Measurements from ENCODE around the gene YARS2.

YARS2 gene

DNA sequence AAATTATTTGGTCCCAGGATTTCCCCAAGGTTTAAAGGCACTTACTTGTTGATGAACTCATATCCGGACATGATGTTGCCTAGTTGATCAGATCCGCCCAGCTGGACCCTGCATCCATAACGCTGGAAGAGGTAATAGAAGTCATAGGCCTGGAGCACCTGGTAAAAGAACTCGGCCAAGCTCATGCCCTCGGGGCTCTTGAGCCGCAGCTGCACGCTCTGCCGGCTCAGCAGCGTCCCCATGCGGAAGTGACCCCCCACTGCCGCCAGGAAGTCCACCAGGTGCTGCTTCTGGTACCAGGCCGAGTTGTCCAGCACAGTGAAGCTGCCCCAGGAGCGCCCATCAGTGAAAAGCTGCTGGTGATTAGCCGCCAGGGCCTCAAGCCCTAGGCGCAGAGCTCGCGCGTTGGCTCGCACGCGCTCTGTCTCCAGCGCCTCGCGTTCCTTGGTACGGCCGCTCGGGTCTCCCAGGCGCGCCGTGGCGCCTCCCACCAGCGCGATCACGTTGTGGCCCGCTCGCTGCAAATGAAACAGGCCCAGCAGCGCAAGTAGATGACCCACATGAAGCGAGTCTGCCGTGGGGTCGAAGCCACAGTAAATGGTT, 545 bp downstream of the YARS2 start:
- H3K4me3 ChIP-seq (ENCODE audit: low read depth, low read length), result peak overlapping the region; percentile 100
- TF ChIP-seq CTCF (IDR thresholded peaks at IDR 0.05; ENCODE audit: low read depth, low read length), result peak; percentile 89
- peak; percentile 79 for DNase-seq (ENCODE audit: low read depth, low spot score)
- in situ Hi-C loops (cut with HindIII; ENCODE audit: low sequenced_read_pairs), result no loop called here

GRCh38 chr12:32754111-32754510, 1.6 kb downstream of the YARS2 start:
- in situ Hi-C loops (cut with HindIII; ENCODE audit: low sequenced_read_pairs), result no loop called here
- no peak for TF ChIP-seq CTCF (IDR thresholded peaks at IDR 0.05; ENCODE audit: low read depth, low read length)
- DNase-seq (ENCODE audit: low read depth, low spot score), result no peak
- H3K4me3 ChIP-seq (ENCODE audit: low read depth, low read length), result peak overlapping the region; percentile 100

DNA sequence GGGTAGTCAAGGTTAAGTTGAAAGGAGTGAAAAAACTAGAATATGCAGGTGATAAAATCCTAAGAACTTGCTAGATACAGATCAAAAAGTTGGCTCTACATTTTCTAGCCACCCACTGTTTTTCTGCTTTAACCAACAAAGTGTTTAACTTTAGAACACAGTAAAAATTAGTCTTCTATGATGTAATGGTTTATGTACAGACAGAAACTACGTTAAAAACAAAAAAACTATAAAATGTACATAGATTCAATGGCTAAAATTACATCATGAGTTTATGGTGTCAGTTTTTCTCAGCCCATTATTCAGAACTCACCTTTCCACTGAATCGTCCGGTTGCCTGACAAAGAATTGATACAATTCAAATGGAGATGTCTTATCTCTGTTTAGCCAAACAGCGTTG, 2.1 kb downstream of the YARS2 start:
- in situ Hi-C loops (cut with HindIII; ENCODE audit: low sequenced_read_pairs), result no loop called here
- no peak for DNase-seq (ENCODE audit: low read depth, low spot score)
- H3K4me3 ChIP-seq (ENCODE audit: low read depth, low read length), result no peak overlapping the region
- no peak for TF ChIP-seq CTCF (IDR thresholded peaks at IDR 0.05; ENCODE audit: low read depth, low read length)

GRCh38 chr12:32743264-32743663, 12.4 kb downstream of the YARS2 start:
- no peak overlapping the region for H3K4me3 ChIP-seq (ENCODE audit: low read depth, low read length)
- DNase-seq (ENCODE audit: low read depth, low spot score), result no peak
- in situ Hi-C loops (cut with HindIII; ENCODE audit: low sequenced_read_pairs), result no loop called here
- TF ChIP-seq CTCF (IDR thresholded peaks at IDR 0.05; ENCODE audit: low read depth, low read length), result no peak

- in situ Hi-C loops (cut with HindIII; ENCODE audit: low sequenced_read_pairs), result no loop called here
- TF ChIP-seq CTCF (IDR thresholded peaks at IDR 0.05; ENCODE audit: low read depth, low read length), result no peak
- no peak overlapping the region for H3K4me3 ChIP-seq (ENCODE audit: low read depth, low read length)
- no peak for DNase-seq (ENCODE audit: low read depth, low spot score)
These were observed 13.6 kb downstream of the YARS2 start for GRCh38 chr12:32742133-32742532.

DNA sequence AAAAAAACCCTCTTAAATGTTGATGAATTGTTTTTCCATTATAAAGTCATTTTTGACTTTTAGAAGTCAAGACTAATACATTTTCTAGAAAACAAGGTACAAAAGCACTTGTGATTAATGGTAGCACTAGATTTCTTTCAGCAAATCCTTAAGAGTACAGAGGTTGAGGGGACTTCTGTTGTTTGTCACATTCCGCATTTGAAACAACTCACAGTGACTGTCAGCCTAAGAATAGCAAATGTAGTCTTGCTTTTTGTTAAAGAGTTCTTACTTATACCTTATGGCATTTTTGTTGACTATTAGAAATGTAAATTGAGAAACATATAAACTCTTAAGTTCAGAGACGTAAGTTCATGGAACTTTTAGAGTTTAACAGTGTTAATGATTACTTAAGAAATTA, 16.4 kb downstream of the YARS2 start:
- DNase-seq (ENCODE audit: low read depth, low spot score), result no peak
- no peak overlapping the region for H3K4me3 ChIP-seq (ENCODE audit: low read depth, low read length)
- in situ Hi-C loops (cut with HindIII; ENCODE audit: low sequenced_read_pairs), result no loop called here
- TF ChIP-seq CTCF (IDR thresholded peaks at IDR 0.05; ENCODE audit: low read depth, low read length), result no peak

- in situ Hi-C loops (cut with HindIII; ENCODE audit: low sequenced_read_pairs), result no loop called here
- H3K4me3 ChIP-seq (ENCODE audit: low read depth, low read length), result no peak overlapping the region
- TF ChIP-seq CTCF (IDR thresholded peaks at IDR 0.05; ENCODE audit: low read depth, low read length), result no peak
- no peak for DNase-seq (ENCODE audit: low read depth, low spot score)
These were observed 18.0 kb downstream of the YARS2 start for GRCh38 chr12:32737715-32738114.

Measured in astrocyte of the spinal cord (primary cell).